ENCODE measurements around the gene CBX6.

Gene CBX6

GRCh38 chr22:38840129-38840528 is 31.9 kb downstream of the CBX6 start:
- DNase-seq (no peak), ATAC-seq (ENCODE audit: insufficient read depth, low read depth) (no peak)
- no peak overlapping the region for H3K4me2 ChIP-seq (ENCODE audit: insufficient read depth, low read length)
- H4K20me1 ChIP-seq (ENCODE audit: insufficient read depth, low read length) = peaks cover 11% of the 10 kb centered on the region; the same call in 1 of the 2 replicates
- peaks cover 48% of the 10 kb centered on the region for H3K27me3 ChIP-seq (ENCODE audit: insufficient read depth, low read length, poor library complexity)
- no peak overlapping the region for H2AFZ ChIP-seq (ENCODE audit: low read depth, low read length)
- no peak overlapping the region for H3K4me3 ChIP-seq (ENCODE audit: low read depth in 1 of 2, low read length in 2 of 2)
- no peak overlapping the region for H3K27ac ChIP-seq (ENCODE audit: low read length)
- TF ChIP-seq EZH2 (IDR thresholded peaks at IDR 0.05; ENCODE audit: borderline replicate concordance, low read depth, low read length, severe bottlenecking) (no peak), CTCF (IDR thresholded peaks at IDR 0.05; ENCODE audit: borderline replicate concordance, extremely low read depth, low read length, poor library complexity, severe bottlenecking) (no peak)
- H3K36me3 ChIP-seq (ENCODE audit: insufficient read depth, low read length) = no peaks in the 10 kb centered on the region
- H3K4me1 ChIP-seq (ENCODE audit: insufficient read depth, low read length) = 0 out of 2 replicates have a peak, but pooled peaks cover 5% of the 10 kb centered on the region
- no peaks in the 10 kb centered on the region for H3K79me2 ChIP-seq (ENCODE audit: insufficient read depth, low read length)
- H3K9ac ChIP-seq (ENCODE audit: low read depth, low read length) = no peak overlapping the region
- no peaks in the 10 kb centered on the region for H3K9me3 ChIP-seq (ENCODE audit: insufficient read depth, low read length, severe bottlenecking)

GRCh38 chr22:38839686-38840085 is 32.3 kb downstream of the CBX6 start:
- Histone ChIP-seq H3K79me2 (ENCODE audit: insufficient read depth, low read length) (no peaks in the 10 kb centered on the region), H3K27ac (ENCODE audit: low read length) (no peak overlapping the region), H3K9me3 (ENCODE audit: insufficient read depth, low read length, severe bottlenecking) (no peaks in the 10 kb centered on the region), H2AFZ (ENCODE audit: low read depth, low read length) (no peak overlapping the region), H3K4me2 (ENCODE audit: insufficient read depth, low read length) (no peak overlapping the region), H3K9ac (ENCODE audit: low read depth, low read length) (no peak overlapping the region), H3K27me3 (ENCODE audit: insufficient read depth, low read length, poor library complexity) (peaks cover 44% of the 10 kb centered on the region), H3K36me3 (ENCODE audit: insufficient read depth, low read length) (no peaks in the 10 kb centered on the region), H3K4me1 (ENCODE audit: insufficient read depth, low read length) (0 out of 2 replicates have a peak, but pooled peaks cover 5% of the 10 kb centered on the region), H3K4me3 (ENCODE audit: low read depth in 1 of 2, low read length in 2 of 2) (no peak overlapping the region), H4K20me1 (ENCODE audit: insufficient read depth, low read length) (0 out of 2 replicates have a peak, but pooled peaks cover 11% of the 10 kb centered on the region)
- DNase-seq (no peak), ATAC-seq (ENCODE audit: insufficient read depth, low read depth) (no peak)
- TF ChIP-seq CTCF (IDR thresholded peaks at IDR 0.05; ENCODE audit: borderline replicate concordance, extremely low read depth, low read length, poor library complexity, severe bottlenecking) (no peak), EZH2 (IDR thresholded peaks at IDR 0.05; ENCODE audit: borderline replicate concordance, low read depth, low read length, severe bottlenecking) (no peak)

DNA sequence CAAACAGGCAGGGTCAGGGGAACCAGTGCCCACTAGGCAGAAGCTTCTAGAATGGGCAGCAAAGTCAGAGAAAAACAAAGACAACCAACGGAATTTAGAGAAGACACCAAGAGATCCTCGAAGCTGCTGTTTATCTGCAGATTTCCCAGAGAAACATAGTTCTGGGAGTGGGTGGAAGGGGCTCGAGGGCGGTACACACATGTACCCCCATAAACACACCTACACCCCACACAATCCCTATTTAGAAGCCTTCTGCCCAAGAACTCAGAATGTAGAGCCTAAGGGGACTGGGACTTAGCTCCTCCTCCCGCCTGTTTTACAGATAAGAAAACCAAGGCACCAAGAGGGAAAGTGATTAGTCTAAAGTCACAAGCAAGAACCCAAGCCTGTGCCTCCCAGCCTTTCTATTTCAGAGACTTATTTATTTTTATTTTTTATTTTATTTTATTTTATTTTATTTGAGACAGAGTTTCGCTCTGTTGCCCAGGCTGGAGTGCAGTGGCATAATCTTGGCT is 34.5 kb downstream of the CBX6 start:
- Histone ChIP-seq H4K20me1 (ENCODE audit: insufficient read depth, low read length) (0 out of 2 replicates have a peak, but pooled peaks cover 7% of the 10 kb centered on the region), H3K27me3 (ENCODE audit: insufficient read depth, low read length, poor library complexity) (peaks cover 26% of the 10 kb centered on the region), H3K4me2 (ENCODE audit: insufficient read depth, low read length) (no peak overlapping the region), H3K36me3 (ENCODE audit: insufficient read depth, low read length) (no peaks in the 10 kb centered on the region), H3K4me3 (ENCODE audit: low read depth in 1 of 2, low read length in 2 of 2) (no peak overlapping the region), H3K9ac (ENCODE audit: low read depth, low read length) (no peak overlapping the region), H2AFZ (ENCODE audit: low read depth, low read length) (no peak overlapping the region), H3K4me1 (ENCODE audit: insufficient read depth, low read length) (no peaks in the 10 kb centered on the region), H3K79me2 (ENCODE audit: insufficient read depth, low read length) (no peaks in the 10 kb centered on the region), H3K27ac (ENCODE audit: low read length) (no peak overlapping the region), H3K9me3 (ENCODE audit: insufficient read depth, low read length, severe bottlenecking) (no peaks in the 10 kb centered on the region)
- ATAC-seq (ENCODE audit: insufficient read depth, low read depth) (no peak), DNase-seq (no peak)
- TF ChIP-seq CTCF (IDR thresholded peaks at IDR 0.05; ENCODE audit: borderline replicate concordance, extremely low read depth, low read length, poor library complexity, severe bottlenecking) (no peak), EZH2 (IDR thresholded peaks at IDR 0.05; ENCODE audit: borderline replicate concordance, low read depth, low read length, severe bottlenecking) (no peak)
